ENCODE data around the gene SMIM30.
A peak's percentile ranks its signal among the peaks of the same experiment; 100 is the strongest.

The SMIM30 gene

GRCh38 chr7:113099284-113099919, 19.0 kb downstream of the SMIM30 start:
- no peak for DNase-seq

DNA sequence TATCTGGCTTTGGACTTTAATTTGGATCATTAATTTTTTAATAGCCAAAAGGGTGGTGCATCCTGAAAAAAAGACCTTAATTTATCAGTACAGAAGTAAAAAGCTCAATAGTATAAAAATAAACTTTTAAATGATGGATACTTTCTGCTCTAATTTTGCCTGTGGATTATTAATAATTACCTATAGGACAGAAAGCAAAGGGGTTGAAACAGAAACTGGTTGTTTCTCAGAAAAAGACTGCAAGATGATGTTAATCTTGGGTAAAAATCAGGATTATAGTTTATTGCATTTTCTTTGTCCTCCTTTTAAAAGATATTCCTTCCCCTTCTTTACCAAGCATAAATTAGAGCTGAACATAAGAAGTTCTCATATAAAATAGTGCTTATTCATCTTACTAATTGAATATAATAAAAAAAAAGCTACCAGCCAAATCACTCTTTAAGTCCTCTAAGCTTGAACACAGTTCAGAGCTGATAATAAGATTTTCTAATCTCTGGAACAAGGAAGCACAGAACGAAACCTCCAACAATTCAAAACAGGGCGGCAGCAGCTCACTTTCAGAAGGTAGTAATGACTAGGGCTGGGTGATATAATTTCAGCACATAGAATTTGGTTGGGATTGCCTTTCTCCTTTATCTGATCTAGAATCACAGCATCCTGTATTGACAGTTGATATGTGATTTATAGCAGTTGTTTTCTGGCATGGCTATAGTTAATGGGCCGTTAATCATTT, 23.7 kb downstream of the SMIM30 start:
- no peak for DNase-seq

DNA sequence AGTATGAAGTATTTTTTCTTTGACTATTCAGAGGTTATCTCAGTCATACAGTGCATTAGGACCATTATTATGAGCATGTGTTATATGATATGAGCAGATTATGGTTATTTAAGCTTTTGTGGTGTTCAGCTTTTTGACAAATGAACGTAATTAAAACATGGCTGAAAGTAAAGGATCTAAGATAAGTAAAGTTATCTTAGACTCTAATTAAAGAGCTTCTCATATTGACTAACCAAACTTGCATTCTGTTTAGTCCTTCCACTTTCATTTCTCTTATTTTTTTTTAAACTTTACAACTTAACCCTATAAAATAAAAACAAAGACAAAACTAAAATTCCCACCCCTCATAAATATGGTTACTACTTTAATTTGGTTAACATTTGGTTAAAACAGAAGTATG, 24.8 kb downstream of the SMIM30 start:
- DNase-seq, result no peak

GRCh38 chr7:113092762-113093161, 25.6 kb downstream of the SMIM30 start:
- DNase-seq, result no peak

GRCh38 chr7:113087071-113087998, 31.0 kb downstream of the SMIM30 start:
- peak; percentile 54 for DNase-seq

DNA sequence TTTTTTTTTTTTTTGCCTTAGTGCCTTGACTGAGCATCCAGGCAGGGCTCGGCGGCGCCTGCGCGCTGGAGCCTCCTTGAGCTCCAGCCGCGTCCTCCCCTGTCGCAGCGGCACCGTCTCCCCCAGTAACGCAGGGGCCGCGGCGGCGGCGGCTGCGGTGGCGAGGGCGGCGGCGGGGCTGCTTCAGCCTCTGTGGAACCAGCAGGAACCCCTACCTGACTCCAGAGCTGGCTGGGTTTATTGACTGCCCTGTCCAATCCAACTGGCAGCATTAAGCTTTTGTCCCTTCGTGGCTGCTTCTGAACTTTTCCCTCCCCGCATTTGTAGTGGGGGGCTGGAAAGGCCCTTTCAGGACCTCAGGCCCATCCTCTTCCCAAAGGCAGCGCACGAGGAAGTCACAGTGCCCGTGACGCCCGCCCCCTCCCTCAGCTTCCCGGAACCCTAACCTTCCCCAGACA, 31.9 kb downstream of the SMIM30 start, which contains the start of gene GPR85:
GPR85 (minus strand) TSS at position 397 of the 458 bp plus-strand sequence. CDS start 2,106 bp downstream, outside the sequence.
- peak; percentile 45 for DNase-seq

DNA sequence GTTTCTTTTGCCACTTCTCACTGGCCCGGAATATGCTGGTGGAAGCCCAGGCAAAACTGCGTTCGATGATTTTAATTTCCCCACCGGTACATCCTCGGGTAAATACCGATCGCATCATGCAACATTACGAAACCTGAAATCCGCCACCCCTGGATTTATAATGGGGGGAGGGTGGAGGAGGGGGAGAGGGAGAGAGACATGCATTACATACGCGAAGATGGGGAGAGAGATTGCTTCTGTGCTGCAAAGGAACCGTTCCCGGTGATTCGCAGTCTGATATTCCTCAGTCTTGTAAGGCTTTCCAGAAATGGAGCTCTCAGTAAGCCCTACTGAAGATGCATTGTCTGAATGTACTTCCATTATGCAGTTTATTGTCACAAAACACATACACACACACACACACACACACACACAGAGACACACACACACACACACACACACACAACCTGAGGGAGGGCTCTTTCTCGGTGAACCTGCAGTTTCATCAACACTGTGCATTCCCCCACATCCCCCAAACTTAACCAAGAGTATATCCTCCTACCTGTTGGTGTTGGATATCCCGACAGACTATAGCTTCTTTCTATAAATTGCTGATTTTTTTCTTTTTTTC, 32.5 kb downstream of the SMIM30 start:
- DNase-seq, result no peak

DNA sequence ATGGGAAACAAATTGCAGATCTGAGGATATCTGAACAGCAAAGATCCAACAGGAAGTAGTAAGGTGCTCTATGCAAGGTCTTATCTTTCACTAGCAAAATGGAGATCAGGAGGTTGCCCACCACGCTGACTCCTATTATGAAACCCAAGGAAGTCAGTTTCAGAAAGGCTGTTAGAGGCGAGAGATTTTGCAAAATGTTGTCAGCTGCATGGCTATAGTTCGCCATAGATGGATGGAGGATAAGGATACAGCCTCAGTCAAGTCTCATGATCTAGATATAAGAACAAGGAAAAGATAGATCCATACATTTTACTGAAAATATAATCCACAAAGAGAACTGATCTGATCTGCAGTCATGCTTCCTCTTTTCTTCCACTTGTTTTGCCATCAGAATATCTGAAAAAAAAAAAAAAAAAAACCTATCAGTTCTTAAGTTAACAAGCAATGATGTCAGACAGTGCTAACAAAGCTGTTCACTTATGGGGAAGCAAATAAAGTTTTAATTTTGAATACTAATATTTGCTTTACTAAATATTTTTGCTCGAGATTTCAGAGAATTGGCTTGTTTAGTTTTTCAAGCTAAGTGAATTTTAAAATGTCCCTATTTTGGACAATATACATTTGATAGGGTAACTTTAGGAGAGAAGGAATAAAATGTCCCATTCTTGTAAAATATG, 33.7 kb downstream of the SMIM30 start:
- no peak for DNase-seq

DNA sequence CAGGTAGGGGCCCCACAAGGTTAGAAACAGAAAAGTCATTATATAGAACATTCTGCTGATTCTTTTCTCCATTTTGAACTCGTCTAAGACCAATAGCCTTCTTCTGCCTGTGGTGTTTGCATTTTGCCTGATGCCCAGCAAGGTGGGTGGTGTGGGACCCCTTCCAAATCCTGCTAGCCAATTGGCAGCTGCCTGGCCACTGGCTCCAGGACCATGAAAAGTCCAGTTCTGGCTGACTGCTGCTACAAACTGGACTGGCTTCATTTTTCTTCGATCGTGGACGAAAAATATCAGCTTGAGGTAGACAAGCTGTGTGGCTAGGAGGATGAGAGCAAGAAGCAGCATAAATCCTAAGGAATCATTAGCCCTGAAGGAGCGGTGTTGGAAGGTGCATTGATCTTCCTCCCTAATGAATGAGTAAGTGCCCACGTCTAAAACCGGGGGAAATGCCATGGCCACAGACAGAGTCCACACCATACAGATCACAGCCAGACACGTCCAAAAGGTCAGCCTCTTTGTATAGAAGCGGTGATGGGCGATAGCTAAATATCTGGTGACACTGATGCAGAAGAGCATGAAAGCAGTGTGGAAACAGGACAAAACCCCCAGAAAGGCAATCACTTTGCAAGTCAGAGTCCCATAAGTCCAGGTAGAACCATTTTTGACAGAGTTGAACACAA, 34.4 kb downstream of the SMIM30 start:
- no peak for DNase-seq

- no peak for DNase-seq
Observed at GRCh38 chr7:113083132-113083815, 35.1 kb downstream of the SMIM30 start.

DNA sequence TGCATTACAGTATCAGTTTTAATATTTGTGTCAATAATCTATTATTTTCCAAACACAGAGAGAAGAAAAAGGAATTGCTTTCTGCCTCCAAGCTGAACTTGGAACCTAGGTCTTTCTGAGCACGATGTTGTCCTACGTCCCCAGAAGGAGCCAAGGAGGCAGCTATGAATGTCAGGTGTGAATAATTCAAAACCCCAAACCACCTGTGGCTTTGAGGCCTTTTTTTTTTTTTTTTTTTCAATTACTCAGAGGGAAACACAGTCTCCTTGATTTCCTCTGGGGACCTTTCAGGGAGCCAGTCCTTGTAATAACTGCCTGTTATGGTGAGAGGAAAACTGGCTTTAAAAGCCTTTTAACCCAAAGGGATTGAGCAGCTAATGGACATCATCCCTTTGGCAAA, 40.0 kb downstream of the SMIM30 start:
- no peak for DNase-seq

DNA sequence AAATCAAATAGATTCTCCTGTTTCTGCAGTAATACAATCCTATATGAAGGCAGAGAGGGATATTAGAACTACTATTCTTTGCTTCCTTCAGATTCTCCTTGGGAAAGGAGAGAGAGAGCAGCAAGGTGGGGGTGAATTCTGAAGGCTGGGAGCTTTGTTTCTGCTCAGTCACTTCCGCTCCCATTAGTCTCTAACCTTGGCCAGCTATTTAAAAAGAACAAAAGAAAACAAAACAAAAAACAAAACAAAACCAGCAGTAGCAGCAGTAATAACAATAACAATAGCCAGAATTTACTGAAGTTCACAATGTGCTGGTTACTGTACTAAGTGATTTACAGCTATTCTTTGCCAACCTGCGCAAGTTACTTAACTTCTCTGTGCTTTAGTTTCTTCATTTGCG, 41.7 kb downstream of the SMIM30 start:
- DNase-seq, result no peak

DNA sequence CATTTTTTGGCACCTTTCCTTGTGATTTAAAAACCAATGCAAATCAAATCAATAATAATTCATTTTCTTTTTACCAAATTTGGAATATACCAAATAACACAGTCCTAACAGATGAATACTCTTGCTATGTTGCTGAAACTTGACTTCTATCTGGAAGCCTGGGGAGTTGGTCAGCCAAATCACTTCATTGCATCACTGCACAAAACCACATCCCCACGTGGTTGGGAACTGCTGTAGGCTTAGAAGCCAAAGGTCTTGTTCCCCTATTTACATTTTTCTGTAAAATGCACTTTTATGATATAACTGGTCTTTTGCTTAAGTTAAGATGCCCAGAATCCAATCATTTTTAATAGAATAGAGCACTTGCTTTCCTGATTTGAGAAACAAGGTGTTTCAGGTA, 46.9 kb downstream of the SMIM30 start:
- DNase-seq, result no peak

Measured in NCI-H1048 (cell line).